SIG-M5 (cell line): ENCODE data around the gene IFT57.
A peak's percentile ranks its signal among the peaks of the same experiment; 100 is the strongest.

Experiments used
- DNase-seq: peaks from one replicate; lab custom pipeline; 2025; lab: John Stamatoyannopoulos, UW

The IFT57 gene

DNA sequence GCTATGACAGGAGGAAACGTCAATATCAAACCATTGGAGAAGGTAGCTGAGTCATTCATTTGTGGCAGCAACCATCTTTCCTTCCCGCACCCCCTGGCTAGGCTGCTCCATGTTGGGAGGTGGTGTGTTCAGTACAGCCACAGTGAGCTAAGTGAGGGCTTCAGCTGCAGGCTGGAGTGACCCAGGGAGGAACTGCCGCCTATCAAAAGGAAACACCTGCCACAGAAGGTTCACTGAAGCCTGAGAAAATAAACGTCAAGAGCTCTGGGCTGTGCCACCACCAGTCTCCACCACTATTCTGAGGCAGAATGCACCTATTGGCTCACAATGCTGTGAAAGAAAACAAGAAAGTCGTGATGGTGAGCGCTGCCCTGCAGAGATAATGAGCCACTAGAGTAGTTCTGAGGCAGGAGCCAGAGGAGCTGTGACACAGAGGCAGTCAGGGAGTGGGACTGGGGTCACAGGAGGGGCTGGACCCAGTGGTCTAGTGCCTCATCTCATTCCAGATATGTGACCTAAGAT lies 96.6 kb downstream of the IFT57 start:
- no peak for DNase-seq

DNA sequence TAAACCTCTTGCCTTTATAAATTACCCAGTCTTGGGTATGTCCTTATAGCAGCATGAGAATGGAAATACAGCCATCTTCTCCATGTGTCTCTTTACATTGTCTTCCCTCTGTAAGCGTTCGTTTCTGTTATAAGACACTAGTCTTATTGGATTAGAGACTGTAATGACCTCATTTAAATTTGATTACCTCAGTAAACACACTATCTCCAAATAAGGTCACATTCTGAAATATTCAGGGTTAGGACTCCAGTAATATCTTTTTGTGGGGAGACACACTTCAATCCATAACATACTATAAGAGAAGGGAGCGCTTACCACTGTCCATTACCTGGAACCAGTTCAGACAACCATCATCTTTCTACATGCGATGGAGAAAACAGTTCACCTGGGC lies 97.1 kb downstream of the IFT57 start:
- no peak for DNase-seq

DNA sequence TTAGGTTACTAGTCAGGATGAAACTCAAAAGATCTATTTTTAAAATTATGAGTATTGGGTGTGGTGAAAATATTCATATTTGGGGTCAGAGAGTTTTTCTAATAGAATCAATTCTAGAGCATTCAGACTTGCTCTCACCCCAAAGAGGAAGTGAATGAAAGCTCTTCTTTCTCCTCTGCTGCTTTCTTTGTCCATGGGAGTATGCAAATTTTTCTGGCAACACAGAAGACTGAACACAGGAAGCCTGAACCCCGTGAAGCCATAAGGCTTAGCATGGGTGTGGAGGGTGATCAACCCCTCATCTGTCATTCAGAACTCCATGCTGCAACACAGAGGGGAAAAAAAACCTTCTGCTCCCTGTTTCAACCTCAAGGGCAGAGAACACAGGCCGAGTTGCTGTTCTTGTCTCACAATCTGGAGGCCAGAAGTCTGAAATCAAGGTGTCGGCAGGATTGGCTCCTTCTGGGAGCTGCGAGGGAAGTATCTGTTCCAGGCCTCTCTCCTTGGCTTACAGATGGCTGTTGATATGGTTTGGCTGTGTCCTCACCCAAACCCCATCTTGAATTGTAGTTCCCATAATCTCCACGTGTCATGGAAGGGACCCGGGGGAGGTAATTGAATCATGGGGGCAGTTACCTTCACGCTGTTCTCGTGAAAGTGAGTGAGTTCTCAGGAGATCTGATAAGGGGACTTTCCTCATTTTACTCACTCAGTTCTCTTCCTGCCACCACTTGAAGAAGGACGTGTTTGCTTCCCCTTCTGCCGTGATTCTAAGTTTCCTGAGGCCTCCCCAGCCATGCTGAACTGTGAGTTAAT lies 97.7 kb downstream of the IFT57 start:
- peak; percentile 29 for DNase-seq

DNA sequence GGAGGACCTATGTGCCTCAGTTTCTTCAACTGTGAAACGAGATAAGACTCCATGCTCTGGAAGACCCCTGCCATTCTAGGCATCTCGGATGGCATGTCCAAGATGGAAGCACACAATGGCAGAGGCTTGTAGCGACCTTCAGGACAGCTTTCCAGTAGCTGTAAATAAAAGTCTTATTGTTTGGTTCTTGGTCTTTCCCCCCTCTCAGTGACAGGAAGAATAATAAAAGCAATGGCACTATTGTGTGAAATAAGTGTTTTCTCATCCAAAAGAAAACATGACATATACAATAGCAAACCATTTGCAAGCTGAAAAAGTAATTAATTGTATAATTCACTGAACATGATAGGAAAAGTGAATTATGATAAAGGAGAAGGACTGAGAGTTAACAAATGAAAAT lies 98.9 kb downstream of the IFT57 start:
- no peak for DNase-seq

- no peak for DNase-seq
Observed at GRCh38 chr3:108122276-108122675, 99.9 kb downstream of the IFT57 start.

GRCh38 chr3:108119398-108120104 lies 102.7 kb downstream of the IFT57 start:
- DNase-seq: no peak

GRCh38 chr3:108118038-108118768 lies 104.0 kb downstream of the IFT57 start:
- no peak for DNase-seq

- DNase-seq: no peak
Observed at GRCh38 chr3:108117241-108117775, 104.9 kb downstream of the IFT57 start.

DNA sequence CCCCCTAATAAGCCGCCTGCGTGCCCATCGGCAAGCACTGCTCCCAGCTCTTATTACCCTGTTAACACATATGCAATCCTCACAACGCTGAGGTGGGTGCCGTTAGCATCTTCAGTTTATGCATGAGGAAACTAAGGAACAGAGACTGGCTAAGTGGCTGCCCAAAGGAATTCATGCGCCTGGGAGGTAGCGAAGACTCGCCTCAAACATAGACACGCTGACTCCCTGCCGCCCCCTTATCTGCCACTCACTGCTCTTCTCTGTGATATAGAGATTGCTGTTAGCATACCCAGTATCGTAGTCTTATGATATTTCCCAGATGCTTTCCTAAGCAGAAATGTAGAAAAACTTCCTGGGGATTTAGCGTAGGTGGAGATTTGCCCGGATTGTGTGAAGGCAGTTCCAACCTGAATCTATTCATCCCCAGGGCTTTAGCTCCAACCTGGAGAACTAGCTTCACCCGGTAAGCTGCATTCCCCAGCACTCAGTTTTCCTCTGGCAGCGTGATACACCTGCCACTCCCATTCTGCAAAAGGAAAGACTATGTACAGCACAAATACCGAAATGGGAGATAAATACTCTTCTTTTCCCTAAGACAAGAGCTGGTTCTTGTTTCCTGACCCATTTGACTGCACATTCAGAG lies 107.7 kb downstream of the IFT57 start:
- DNase-seq: no peak

DNA sequence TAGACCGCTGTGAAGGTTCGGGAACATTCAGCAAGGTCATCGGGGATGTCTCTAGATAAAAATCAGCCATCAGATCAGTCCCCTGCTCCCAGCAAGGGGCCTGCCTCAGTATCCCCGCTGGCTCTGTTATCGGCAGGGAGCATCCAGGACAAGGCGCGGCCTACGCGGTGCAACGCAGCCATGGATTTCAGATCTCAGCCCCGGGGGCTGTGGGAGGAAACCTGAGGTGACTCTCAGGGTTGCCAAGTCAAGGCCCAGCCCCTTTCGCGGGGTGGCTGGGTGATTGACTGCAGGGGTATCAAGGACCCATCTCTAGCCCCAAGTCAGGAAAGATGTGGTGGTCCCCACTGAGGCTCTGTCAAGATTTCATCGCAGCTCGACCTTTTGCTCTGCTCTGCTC lies 108.2 kb downstream of the IFT57 start:
- no peak for DNase-seq

DNA sequence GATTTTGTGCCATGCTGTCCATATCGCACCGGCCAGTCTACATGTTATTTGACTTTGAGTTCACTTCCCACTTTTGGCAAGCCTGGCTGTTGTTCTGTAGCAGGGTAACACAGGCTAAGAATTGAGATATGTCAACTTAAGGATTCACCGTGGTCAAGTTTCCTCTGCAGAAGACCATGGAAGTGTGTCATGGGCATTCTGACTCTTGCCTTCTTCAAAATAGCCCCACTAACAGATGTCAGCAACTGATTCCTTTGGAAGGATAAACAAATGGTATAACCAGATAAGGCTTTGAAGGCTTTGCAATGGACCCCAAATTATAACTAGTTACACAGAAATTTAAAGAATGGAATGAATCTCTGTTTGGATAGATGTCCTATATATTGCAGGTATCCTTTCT lies 111.3 kb downstream of the IFT57 start:
- DNase-seq: no peak
